G401 (cell line): ENCODE measurements around the gene PPP1R15A. TPM values are rescaled to one million over a fixed set of nuclear protein-coding genes. Genes with fewer than 3 reads are reported as not detected.
"Not testable (repeated sequence)": the region's sequence is repeated elsewhere in the genome, so short reads cannot be mapped to it uniquely, and the experiment has no call there.

Experiments used
- DNase-seq: peaks from one replicate; pipeline ENCODE4 v3.0.0-alpha.2; 2015; ENCODE audit warnings: low spot score
- in situ Hi-C: cut with HindIII; loops from 2 replicates; pipeline ENCODE4 v1.10.0; 2016; ENCODE audit warnings: low sequenced_read_pairs, mixed read lengths
- total RNA-seq: library from RNA; depleted of rRNA; stranded (reverse); fragments of >200 nt; shearing (Covaris generic); gene quantifications from 2 replicates; pipeline ENCODE4 v1.2.3, GENCODE V29; 2014

Gene PPP1R15A
- total RNA-seq, 1 experiment from 2014 or later, result 58.7 TPM

GRCh38 chr19:48854103-48854502 is 18.1 kb upstream of the PPP1R15A start:
- DNase-seq, result no peak
- in situ Hi-C loops, result no loop called here

GRCh38 chr19:48856921-48857320 is 15.3 kb upstream of the PPP1R15A start:
- in situ Hi-C loops, result no loop called here
- DNase-seq, result no peak

DNA sequence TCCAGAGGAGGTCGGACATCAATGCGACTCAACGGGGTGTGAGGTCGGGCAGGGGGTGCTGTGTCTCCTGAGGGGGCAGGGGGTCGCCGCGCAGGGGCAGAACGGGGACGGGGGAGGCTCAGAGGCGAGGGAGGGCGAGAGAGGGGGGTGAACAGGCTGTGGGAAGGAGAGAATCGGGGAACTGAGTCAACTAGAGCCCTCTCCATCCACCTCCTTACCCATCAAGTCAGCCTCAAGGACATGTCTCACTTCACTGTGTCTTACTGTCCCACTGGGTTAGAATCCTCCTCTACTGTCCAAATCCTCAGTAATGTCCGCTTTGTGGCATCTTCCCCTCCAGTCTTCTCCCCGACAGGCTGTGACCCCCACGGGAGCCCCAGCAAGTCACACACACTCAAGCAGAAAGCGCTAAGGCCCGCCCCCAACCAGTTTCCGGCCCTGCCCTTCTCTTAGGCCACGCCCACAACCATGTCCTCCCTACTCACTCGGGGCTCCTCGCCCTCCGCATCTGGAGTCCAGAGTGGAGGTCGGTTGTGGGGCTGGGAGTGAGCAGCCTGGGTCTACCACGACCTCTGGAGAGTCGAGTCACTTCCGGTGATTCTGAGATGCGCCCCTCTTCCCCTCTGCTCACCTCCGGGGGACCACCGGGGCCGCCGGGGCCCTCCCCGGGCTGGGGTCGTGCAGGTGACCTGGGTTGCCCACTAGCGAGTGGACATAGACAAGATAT is 13.1 kb upstream of the PPP1R15A start:
- in situ Hi-C loops, result no loop called here
- no peak for DNase-seq

- DNase-seq, result no peak
- in situ Hi-C loops, result no loop called here
Measured at GRCh38 chr19:48859711-48860572, 12.3 kb upstream of the PPP1R15A start.

DNA sequence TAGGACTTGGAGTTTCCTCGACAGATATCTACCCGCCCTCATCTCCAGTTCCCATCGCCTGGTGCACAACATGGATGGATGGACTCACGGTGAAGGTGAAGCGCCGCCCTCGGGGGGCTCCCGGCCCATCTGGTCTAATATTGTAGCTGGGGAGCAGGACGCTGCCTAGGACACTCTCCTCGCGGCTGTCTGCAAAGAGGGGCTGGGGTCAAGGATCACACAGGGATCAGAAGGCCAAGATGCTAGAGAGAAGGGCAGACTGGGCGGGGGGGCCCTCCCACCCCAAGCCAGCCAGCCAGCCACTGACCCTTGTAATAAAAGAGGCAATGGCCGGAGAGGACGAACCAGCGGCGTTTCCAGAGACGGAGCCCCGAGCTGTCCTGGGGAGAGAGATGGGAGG is 10.9 kb upstream of the PPP1R15A start:
- in situ Hi-C loops, result no loop called here
- DNase-seq, result no peak

DNA sequence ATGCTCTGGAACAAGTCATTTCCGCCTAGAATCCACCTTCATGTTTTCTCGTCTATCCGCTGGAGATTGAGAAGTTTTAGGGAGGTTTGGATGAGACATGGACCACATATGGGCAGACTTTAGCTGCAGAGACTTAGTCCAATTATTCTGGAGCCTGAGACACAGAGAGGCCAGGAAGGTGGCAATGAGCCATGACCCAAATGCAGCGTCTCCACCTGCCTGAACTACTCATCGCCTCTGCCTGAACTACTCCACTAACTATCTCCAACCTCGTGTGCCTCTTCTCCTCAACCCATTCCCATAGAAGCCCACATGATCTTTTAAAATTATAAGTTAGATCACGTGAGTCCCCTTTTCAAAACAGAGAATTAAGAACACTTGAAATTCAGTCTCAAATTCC is 9.4 kb upstream of the PPP1R15A start:
- peak; percentile 76 for DNase-seq
- in situ Hi-C loops, result no loop called here

- no peak for DNase-seq
- in situ Hi-C loops, result no loop called here
Measured at GRCh38 chr19:48866692-48867091, 5.5 kb upstream of the PPP1R15A start.

- in situ Hi-C loops, result no loop called here
- no peak for DNase-seq
Measured at GRCh38 chr19:48867123-48867745, 5.0 kb upstream of the PPP1R15A start.

- in situ Hi-C loops, result no loop called here
- DNase-seq, result no peak
Measured at GRCh38 chr19:48867746-48868113, 4.5 kb upstream of the PPP1R15A start.

DNA sequence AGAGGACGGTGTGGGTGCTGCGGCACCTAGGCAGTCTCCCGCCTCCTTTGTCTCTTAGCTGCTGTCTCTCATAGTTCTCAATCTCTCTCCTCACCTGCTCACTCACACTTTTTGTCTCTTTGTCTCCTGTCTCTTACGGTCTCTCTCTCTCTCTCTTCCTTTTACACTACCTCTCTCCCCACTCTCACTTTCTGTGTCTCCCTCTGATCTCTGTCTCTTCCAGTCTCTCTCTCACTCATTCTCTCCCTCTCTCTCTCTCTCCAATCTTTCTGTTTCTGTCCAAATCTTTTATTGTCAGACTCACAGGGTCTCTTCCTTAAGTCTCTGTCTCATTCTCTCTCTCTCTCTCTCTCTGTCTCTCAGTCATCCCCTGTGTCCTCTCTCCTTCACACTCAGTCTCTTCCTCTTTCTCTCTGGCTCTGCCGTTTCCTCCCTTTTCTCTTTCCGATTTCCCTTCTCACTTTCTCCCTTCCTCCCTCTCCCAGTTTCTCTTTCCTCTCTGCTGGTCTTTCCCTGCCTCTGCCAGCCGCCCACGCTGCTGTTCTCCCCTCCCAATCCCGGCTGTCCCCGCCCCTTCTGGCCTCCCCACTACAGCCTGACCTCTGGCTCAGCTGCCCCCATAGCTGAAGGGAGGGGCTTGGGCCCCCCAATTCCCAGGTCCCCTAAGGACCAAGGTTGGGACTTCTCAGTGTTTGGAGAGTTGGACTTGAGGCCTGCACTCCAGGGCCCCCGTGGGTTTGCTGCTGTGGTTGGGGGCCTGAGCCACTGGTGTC is 3.9 kb upstream of the PPP1R15A start, which contains the start of gene PLEKHA4:
TSS of gene PLEKHA4 (minus strand) at position 504 of the 773 bp plus-strand sequence. CDS start 997 bp downstream, outside the sequence.
- DNase-seq, result no peak
- in situ Hi-C loops, result no loop called here

- in situ Hi-C loops, result no loop called here
- DNase-seq, result no peak
Measured at GRCh38 chr19:48870048-48870447, 2.2 kb upstream of the PPP1R15A start.

DNA sequence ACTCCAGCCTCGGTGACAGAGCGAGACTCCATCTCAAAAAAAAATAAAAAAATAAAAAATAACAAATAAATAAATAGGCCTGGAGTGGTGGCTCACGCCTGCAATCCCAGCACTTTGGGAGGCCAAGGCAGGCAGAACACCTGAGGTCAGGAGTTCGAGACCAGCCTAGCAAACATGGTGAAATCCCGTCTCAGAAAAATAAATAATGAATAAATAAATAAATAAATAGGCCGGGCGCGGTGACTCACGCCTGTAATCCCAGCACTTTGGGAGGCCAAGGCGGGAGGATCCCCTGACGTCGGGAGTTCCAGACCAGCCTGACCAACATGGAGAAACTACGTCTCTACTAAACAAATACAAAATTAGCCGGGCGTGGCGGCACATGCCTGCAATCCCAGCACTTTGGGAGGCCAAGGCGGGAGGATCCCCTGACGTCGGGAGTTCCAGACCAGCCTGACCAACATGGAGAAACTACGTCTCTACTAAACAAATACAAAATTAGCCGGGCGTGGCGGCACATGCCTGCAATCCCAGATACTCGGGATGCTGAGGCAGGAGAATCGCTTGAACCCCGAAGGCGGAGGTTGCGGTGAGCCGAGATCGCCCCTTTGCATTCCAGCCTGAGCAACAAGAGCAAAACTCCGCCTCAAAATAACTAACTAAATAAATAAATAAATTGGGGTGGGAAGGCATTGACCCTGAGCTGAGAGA is 595 bp upstream of the PPP1R15A start:
- in situ Hi-C loops, DNase-seq: not testable (repeated sequence)

- peak; percentile 77 for DNase-seq
- in situ Hi-C loops, result no loop called here
Measured at GRCh38 chr19:48872884-48873475, 759 bp downstream of the PPP1R15A start.

DNA sequence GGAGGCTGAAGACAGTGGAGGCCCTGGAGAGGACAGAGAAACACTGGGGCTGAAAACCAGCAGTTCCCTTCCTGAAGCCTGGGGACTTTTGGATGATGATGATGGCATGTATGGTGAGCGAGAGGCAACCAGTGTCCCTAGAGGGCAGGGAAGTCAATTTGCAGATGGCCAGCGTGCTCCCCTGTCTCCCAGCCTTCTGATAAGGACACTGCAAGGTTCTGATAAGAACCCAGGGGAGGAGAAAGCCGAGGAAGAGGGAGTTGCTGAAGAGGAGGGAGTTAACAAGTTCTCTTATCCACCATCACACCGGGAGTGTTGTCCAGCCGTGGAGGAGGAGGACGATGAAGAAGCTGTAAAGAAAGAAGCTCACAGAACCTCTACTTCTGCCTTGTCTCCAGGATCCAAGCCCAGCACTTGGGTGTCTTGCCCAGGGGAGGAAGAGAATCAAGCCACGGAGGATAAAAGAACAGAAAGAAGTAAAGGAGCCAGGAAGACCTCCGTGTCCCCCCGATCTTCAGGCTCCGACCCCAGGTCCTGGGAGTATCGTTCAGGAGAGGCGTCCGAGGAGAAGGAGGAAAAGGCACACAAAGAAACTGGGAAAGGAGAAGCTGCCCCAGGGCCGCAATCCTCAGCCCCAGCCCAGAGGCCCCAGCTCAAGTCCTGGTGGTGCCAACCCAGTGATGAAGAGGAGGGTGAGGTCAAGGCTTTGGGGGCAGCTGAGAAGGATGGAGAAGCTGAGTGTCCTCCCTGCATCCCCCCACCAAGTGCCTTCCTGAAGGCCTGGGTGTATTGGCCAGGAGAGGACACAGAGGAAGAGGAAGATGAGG is 1.5 kb downstream of the PPP1R15A start:
- peak; percentile 19 for DNase-seq
- in situ Hi-C loops, result no loop called here

DNA sequence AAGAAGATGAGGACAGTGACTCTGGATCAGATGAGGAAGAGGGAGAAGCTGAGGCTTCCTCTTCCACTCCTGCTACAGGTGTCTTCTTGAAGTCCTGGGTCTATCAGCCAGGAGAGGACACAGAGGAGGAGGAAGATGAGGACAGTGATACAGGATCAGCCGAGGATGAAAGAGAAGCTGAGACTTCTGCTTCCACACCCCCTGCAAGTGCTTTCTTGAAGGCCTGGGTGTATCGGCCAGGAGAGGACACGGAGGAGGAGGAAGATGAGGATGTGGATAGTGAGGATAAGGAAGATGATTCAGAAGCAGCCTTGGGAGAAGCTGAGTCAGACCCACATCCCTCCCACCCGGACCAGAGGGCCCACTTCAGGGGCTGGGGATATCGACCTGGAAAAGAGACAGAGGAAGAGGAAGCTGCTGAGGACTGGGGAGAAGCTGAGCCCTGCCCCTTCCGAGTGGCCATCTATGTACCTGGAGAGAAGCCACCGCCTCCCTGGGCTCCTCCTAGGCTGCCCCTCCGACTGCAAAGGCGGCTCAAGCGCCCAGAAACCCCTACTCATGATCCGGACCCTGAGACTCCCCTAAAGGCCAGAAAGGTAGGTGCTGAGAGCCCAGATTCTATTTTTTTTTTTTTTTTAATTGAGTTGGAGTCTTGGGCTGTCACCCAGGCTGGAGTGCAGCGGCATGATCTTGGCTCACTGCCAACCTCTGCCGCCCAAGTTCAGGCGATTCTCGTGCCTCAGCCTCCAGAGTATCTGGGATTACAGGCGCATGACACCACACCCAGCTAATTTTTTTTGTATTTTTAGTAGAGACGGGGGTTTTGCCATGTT is 2.3 kb downstream of the PPP1R15A start:
- in situ Hi-C loops, result no loop called here
- peak; percentile 46 for DNase-seq

DNA sequence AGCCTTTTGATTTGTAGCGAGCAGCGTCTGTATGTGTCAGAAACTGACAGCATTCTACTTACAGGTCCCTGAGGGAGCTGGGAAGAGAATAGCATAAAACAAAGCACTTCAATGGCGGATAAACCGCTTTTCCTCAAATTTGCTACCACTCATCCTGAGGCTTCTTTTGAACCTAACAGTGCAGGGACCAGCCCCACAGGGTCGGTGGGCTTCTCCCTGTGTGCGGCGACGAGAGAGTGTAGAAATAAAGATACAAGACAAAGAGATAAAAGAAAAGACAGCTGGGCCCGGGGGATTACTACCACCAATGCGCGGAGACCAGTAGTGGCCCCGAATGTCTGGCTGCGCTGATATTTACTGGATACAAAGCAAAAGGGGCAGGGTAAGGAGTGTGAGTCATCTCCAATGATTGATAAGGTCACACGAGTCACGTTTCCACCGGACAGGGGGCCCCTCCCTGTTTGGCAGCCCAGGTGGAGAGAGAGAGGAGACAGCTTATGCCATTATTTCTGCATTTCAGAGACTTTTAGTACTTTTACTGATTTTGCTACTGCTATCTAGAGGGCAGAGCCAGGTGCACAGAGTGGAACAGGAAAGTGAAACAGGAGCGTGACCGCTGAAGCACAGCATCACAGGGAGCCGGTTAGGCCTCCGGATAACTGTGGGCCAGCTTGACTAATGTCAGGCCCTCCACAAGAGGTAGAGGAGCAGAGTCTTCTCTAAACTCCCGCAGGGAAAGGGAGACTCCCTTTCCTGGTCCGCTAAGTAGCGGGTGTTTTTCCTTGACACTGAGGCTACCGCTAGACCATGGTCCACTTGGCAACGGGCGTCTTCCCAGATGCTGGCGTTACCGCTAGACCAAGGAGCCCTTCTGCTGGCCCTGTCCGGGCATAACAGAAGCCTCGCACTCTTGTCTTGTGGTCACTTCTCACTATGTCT is 4.1 kb downstream of the PPP1R15A start:
- DNase-seq, in situ Hi-C loops: not testable (repeated sequence)
